Measurements from ENCODE around the gene NPFFR1.
"Not testable (repeated sequence)": the region's sequence is repeated elsewhere in the genome, so short reads cannot be mapped to it uniquely, and the experiment has no call there.

Gene NPFFR1

DNA sequence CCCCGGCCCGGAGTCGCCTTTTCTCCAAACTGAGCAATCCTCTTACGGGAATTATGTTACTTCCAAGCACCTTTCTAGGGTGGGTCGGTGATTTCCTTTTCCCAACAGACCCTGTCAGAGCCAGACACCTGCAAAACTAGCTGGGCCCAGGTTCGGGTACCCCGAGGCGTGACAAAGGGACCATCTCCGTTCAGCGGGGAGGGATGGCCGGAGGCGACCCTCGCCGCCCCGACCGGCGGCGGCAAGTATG, 51.0 kb downstream of the NPFFR1 start:
- TF ChIP-seq, protein P1, sequence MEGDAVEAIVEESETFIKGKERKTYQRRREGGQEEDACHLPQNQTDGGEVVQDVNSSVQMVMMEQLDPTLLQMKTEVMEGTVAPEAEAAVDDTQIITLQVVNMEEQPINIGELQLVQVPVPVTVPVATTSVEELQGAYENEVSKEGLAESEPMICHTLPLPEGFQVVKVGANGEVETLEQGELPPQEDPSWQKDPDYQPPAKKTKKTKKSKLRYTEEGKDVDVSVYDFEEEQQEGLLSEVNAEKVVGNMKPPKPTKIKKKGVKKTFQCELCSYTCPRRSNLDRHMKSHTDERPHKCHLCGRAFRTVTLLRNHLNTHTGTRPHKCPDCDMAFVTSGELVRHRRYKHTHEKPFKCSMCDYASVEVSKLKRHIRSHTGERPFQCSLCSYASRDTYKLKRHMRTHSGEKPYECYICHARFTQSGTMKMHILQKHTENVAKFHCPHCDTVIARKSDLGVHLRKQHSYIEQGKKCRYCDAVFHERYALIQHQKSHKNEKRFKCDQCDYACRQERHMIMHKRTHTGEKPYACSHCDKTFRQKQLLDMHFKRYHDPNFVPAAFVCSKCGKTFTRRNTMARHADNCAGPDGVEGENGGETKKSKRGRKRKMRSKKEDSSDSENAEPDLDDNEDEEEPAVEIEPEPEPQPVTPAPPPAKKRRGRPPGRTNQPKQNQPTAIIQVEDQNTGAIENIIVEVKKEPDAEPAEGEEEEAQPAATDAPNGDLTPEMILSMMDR (IDR thresholded peaks at IDR 0.05; ENCODE audit: insufficient read depth, missing control alignments): no peak
- DNase-seq (ENCODE audit: insufficient read length, low spot score) (no peak), FAIRE-seq (no peak)

DNA sequence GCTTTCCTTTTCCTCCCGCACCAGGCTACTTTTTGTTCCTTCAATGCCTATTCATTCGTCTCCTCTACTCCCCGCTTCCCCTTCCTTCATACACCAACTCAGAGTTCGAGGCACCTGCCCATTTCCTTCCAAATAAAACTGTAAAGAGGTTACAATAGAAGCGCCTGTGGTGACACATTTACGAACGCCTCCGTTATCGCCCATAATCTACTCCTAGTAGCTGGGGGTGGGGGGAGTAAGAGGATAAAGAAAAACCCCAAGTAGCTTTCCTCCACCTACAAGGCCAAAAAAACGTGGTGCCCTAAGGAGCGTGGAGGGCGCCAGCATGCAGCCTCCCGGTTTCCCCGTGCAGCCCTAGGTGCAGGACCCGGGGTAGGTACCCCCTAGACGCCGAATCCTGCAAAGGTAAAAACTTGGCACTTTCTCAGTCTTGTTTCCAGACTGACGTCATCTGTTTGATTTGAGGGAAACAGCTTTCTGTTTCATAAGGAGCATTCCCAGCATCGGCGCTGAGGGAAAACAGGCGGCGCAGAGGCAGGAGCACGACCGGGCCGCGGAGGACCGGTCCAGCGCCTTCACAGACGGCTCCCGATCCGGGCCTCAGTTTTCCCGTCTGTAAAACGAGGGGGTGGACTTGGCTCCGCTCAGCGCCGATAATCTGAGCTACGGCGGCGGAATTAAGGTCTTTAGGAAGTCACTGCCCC, 51.5 kb downstream of the NPFFR1 start:
- DNase-seq (ENCODE audit: insufficient read length, low spot score) (no peak), FAIRE-seq (no peak)
- TF ChIP-seq, protein P1 (IDR thresholded peaks at IDR 0.05; ENCODE audit: insufficient read depth, missing control alignments): no peak

DNA sequence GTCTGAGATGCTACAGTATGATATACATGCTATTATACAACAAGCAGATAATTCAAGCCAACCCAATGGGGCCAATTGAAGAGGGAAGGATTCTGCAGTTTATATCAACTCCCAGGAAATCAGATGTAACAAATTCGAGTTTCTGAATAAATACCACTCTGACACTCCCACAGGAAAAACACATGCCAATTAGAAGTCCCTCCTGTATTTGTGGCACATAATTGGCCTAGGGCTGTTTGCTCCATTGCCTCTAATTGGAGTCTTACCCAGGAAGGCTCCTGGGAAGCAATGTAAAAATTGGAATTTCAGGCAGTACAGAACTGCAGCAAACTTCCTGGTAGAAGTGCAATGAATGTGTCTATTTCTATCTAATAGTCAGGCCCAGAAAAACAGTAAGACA, 55.3 kb downstream of the NPFFR1 start:
- no peak for FAIRE-seq
- TF ChIP-seq, protein P1 (IDR thresholded peaks at IDR 0.05; ENCODE audit: insufficient read depth, missing control alignments): no peak
- no peak for DNase-seq (ENCODE audit: insufficient read length, low spot score)

DNA sequence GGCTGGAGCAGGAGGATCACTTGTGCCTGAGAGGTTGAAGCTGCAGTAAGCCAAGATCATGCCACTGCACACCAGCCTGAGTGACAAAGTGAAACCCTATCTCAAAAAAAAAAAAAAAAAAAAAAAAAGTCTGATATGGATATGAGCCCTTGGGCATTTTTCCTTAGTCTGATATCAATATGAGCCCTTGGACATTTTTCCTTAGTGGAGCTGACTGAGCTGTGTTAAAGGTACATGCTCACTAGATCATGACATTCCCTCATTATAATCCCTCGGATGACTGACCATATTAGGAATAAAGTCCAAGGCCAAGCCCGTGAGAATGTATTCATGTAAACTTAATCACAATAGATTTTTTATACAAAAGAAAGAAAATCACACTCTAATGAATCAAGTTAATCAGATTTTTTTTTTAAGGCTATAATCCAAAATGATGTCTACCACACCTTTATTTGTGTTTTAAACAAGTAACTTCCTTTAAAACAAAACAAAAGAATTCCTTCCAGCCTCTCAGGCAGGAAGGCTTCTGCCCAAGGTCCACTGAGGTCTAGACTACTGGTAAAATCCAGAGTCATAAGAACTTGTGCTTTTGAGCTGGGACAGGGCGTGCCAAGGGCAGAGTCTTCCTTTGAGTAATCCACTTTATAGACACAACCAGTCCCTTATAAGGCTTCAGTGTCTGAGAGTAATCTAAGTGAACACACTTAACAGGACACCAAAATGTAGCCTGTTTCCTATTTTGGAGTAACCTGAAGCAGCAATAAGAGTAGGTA, 56.1 kb downstream of the NPFFR1 start:
- DNase-seq (ENCODE audit: insufficient read length, low spot score) (no peak), FAIRE-seq (no peak)
- TF ChIP-seq, protein P1 (IDR thresholded peaks at IDR 0.05; ENCODE audit: insufficient read depth, missing control alignments): no peak

DNA sequence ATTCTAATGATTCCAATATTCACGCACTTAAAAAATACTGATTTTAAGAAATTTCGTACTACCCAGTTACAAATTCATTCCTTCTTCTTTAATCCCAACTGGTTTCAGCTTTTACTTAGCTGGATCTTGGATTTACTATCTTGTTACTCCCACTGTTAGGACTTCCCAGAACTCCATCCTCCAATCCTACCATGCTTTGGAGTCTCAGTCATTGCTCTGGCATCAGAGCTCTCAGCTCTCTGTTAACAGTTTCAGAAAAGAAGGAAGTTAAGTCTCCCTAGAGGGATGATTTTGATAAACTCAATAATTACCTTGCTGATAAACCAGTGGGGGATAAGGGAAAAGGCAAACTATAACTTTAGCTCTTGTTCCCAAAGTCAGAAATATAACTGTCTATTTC, 60.1 kb downstream of the NPFFR1 start:
- no peak for FAIRE-seq
- DNase-seq (ENCODE audit: insufficient read length, low spot score): no peak
- TF ChIP-seq, protein P1 (IDR thresholded peaks at IDR 0.05; ENCODE audit: insufficient read depth, missing control alignments): no peak

DNA sequence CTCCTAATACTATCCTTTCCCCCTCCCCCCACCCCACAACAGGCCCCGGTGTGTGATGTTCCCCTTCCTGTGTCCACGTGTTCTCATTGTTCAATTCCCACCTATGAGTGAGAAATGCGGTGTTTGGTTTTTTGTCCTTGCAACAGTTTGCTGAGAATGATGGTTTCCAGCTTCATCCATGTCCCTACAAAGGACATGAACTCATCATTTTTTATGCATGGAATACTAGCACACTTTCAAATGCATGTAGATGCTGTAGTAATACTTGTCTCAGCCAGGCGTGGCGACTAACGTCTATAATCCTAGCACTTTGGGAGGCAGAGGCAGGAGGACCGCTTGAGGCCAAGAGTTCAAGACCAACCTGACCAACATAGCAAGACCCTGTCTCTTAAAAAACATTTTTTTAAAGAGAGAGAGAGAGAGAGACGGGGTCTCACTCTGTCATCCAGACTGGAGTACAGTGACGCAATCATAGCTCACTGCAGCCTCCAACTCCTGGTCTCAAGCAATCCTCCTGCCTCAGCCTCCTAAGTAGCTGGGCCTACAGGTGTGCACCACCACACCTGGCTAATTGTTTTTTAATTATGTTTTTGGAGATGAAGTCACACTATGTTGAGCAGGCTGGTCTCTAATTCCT, 60.9 kb downstream of the NPFFR1 start:
- DNase-seq (ENCODE audit: insufficient read length, low spot score); FAIRE-seq: not testable (repeated sequence)

DNA sequence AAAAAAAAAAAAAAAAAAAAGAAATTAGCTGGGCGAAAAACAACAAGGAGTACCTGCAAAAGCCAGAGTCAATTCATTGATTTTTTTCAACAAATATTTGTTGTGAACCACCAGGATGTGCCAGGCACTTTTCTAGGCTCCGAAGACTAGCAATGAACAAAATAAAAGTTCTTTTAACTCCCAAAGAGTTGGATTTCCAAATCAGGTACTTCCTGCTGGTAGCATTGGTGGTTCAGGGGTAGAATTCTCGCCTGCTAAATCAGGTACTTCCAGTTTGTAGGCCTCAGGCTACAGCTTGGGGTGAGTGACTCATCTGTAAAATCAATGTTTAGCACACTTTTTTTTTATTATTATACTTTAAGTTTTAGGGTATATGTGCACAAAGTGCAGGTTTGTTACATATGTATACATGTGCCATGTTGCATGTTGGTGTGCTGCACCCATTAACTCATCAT, 61.4 kb downstream of the NPFFR1 start:
- FAIRE-seq (no peak), DNase-seq (ENCODE audit: insufficient read length, low spot score) (no peak)
- TF ChIP-seq, protein P1 (IDR thresholded peaks at IDR 0.05; ENCODE audit: insufficient read depth, missing control alignments): no peak

Measured in D721Med (cell line).